Endometrium (tissue), 2 donors: ENCODE data around the gene UPK3B.
"Not testable (repeated sequence)": the region's sequence is repeated elsewhere in the genome, so short reads cannot be mapped to it uniquely, and the experiment has no call there.

Experiments
- FAIRE-seq: peaks from 2 replicates; lab custom pipeline; 2012; peaks lifted over from hg19 to GRCh38; lab: Jason Lieb, UNC
- donor health status: control.
- donor health status: control.

UPK3B gene

DNA sequence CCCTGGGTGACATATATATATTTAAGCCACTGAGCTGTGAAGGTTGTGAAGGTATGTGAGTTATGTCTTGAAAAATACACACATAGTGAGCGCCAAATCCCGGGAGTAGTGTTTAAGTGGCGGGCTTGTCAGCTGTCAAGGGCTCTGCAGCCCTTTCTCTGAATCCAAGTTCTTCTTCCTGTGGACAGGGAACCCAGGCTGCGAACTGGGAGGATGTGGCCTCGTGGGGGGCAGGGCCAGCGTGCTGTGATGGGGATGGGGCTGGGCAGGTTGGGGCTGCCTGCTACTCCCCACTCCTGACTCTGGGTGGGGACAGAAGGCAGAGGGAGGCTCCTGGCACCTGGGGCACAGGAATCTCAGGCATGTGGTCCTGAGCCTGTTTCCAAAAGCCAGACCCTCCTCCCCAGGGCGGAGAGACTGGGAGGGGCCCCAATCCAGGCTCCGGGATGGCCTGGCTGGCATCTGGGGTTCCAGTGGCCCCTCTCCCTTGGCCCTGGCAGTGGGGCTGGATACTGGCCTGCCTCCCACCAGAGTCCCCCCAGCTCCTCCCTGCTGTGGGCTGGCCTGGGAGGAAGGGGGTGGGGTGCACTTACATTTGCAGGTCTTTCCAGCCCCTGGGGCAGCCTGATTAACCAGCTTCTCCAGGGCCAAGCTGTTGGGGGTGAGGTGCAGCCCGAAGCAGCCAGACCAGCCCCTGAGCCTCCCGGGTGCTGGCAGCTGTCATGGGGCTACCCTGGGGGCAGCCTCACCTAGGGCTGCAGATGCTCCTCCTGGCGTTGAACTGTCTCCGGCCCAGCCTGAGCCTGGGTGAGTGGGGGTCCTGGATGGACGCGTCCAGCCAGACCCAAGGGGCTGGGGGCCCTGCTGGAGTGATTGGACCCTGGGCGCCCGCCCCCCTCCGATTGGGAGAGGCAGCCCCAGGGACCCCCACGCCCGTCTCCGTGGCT lies at the start of gene UPK3B:
Gene UPK3B (plus strand): TSS at position 622 of the 947 bp plus-strand sequence. CDS start 101 bp downstream, at position 723.
- no peak for FAIRE-seq

DNA sequence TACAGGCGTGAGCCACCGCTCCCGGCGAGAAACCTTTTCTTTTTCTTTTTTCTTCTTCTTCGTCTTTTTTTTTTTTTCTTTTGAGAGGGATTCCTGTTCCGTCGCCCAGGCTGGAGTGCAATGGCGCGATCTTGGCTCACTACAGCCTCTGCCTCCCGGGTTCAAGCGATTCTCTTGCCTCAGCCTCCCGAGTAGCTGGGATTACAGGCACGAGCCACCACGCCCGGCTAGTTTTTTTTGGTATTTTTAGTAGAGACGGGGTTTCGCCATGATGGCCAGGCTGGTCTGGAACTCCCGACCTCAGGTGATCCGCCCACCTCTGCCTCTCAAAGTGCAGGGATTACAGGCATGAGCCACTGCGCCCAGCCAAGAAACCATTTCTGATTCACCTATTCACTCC lies 49.6 kb upstream of the UPK3B start:
- FAIRE-seq = not testable (repeated sequence)

DNA sequence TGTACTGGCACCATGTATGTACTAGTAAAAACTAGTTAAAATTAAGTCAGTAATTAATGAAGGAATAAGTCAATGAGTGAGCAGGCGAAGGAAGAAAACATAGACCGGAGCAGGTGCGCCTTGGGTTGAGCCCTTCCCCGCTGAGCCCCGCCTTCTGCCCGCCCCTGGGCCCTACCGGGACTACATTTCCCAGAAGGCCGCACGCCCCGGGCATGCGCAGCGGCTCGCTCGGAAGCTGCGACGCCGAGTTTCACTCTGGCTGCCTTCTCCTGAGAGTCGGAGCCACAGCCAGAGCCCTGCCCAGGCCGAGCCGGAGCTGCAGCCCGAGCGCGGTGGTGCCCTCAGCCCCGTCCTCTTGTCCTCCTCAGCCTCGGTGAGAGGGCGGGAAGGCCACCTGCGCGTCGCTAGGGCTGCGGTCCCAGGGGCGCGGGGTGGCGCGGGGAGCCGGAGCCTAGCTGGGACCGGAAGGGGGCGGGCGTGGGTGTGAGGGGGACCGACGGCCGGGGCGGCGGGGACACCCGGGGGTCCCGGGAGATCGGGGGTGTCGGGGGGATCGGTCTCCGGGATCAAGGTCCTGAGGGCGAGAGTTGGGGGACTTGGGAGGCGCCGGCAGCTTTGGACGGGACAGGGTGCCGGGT lies 48.8 kb upstream of the UPK3B start, which contains the start of gene DTX2:
Gene DTX2 (plus strand): TSS at position 246 of the 638 bp plus-strand sequence. CDS start 18,801 bp downstream, outside the sequence.
- not testable (repeated sequence) for FAIRE-seq

DNA sequence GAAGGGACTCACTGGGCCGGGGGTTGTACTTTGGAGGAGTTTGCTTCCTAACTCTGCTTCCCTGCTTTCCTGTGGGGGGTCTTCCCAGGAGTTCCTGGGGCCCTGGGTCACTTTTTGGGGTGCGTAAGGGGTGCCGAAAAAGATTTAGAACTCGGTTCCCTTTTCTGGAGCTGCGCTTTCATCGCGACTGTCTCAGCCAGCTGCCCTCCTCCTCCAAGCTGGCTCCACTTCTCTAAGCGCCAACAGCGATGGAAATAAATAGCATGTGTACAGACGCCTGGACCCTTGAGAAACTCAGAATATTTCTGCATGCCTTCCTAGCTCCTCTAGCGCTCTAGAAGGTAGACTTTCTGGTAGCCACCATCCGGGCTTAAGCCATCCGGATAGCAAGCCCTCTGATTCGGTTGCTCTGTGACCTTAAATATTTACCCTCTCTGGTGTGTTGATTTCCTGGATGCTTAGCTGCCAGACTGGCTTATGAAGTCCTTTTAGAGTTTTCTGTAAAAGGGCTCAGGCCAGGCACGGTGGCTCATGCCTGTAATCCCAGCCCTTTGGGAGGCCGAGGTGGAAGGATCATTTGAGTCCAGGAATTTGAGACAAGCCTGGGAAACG lies 48.0 kb upstream of the UPK3B start:
- not testable (repeated sequence) for FAIRE-seq

DNA sequence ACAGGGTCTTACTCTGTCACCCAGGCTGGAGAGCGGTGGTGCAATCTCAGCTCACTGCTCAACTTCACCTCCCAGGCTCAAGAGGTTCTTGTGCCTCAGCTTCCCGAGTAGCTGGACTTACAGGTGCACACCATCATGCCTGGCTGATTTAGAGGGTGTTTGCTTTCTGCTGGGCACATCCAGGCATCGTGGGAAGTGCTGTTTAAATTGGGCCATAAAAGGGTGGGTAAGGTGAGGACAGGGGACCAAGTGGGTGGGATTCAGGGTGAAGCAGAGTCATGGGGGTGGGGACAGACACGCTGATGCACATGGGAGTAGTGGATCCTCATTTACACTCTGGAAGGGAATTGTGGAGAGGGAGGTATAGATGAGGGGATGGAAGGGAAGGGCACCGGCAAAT lies 45.4 kb upstream of the UPK3B start:
- not testable (repeated sequence) for FAIRE-seq

DNA sequence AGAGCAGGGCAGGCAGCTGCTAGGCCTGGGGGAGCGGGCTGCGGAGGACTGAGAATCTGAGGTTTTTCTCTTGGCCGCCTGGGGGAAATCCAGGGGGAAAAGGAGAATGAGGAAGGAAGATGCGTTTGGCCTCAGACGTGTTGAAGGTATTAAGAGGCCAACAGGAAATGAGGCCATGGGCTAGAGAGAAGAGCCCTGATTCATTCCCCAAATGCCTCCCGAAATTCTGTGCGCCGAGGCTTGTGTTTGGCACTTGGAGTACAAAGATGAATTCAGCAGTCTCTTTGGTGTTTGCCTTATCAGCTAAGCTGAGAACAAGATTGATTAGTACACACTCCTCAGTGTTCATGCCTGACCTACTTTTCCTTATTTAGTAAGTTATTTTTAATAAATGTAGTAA lies 44.4 kb upstream of the UPK3B start:
- not testable (repeated sequence) for FAIRE-seq

DNA sequence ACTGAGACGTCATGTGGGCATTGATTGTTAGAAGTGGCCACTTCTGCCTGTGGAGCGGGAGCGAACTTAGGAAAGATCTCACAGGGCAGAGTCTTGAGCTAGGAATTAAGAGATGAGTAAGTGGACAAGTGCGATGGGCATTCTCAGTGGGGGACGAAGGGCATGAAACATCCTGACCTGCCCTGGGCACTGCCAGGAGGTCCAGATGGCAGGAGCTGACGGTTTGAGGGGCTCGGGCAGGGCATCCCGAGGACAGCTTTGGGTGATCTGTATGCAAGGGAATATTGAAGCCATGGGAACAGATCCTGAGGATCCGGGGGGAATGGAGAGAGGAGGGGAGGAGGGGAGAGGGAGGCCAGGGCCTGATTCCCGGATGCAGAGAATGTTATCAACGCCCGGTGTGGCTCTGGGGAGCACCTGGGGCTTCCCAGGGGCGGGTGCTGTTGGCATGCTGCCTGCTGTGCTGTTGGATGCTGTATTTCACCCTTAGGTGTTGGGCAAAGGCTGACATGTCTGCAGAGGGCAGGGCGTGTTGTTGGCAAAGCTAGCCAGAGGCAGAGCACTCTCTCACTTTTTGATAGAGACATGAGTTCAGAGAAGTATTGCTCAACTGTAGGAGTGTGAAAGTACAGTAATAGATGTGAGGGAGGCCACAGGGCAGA lies 42.5 kb upstream of the UPK3B start:
- FAIRE-seq = not testable (repeated sequence)

DNA sequence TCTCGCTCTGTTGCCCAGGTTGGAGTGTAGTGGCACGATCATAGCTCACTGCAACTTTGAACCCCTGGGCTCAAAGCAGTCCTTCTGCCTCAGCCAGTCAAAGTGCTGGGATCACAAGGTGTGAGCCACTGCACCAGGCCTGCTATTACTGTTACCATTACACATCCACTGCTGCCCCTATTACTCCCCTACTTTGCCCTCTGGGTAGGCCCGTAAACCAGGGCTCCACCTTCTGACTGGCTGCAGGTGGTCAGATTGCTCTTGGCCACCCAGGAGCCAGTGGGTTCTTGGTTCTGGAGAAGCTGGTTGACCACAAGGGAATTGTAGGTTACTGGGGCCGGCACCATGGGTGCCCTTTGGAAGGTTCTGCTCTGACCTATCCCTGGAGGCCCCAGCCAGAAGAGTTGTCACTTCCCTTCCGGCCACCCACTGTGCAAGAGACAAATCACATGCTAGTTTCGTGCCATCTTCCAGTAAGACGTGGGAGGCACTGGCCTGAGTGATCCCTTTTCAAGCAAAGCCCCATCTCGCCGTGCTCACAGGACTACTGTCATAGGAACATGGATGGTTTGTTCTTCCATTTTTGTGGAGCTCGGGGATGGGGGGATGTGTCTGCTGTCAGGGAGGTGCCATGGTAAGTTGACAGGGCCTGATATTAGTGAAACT lies 38.7 kb upstream of the UPK3B start:
- FAIRE-seq = not testable (repeated sequence)

DNA sequence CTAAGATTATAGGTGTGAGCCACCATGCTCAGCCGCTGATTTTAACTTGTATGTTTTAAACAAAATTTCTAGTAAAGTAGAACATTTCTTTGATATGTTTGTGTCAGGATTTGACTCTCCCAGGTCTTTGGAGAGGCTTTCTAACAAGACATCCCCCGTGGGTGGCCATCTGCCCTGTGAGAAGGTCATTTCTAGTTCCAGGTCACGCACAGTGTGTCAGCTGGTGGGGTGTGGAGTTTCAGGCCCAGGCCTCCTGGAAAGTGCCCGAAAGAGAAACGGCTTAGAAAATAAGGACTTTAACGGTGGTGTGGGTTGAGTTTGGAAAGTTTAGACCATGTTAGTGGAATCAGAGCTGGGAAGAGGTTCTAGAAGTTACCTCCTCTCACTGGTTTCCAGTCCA lies 37.3 kb upstream of the UPK3B start:
- not testable (repeated sequence) for FAIRE-seq

DNA sequence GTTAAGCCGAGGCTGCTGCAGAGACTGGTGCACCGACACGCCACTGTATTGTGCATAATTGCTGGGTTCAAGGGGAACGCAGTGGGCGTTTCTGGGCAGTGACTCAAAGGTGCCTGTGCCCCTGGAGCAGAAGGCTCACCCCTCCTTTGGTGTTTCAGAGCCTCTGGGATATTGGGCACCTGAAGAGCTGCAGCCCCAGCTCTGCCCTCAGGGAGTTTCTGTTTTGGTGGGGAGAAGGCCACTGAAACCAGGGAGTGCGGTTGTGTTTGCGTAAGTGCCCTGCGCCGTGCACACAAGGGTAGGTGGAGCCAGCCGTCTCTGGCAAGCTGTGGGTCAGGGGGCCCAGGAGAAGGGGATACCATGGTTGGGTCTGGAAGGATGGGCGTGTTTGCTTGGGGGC lies 34.1 kb upstream of the UPK3B start:
- FAIRE-seq = not testable (repeated sequence)

DNA sequence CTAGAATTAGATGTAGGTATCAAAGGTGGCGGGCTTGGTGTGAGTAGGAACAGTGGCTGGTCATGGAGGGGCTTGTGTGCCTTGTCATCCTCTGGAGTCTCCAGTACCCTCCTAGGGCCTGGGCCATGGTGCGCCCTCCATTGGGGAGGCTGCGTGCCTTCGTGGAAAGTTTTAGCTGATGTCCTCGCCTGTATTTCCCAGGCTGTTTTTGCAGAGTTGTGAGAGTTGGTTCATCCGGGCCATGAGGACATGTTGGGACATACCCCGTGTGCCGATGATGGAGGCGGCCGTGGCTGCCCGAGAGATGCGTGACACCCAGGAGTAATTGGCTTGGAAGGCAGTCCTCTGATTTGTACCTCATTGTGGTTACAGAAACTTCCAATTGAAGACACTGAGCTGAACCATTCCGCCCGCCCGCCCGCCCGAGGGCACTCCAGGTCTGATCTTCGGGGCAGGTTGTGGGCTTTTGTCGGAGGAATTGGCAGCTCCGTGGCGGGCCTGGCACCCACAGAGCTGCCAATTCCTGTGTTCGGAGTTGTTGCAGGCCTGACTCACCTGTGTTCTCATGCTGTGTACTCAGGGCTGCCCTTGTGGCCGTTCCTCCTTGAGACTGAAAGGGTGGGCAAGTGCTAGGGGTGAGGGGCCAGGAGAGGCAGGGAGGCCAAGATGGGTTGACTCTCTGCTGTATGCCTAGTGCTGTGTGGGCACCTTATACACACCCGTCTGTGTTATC lies 33.4 kb upstream of the UPK3B start:
- not testable (repeated sequence) for FAIRE-seq

DNA sequence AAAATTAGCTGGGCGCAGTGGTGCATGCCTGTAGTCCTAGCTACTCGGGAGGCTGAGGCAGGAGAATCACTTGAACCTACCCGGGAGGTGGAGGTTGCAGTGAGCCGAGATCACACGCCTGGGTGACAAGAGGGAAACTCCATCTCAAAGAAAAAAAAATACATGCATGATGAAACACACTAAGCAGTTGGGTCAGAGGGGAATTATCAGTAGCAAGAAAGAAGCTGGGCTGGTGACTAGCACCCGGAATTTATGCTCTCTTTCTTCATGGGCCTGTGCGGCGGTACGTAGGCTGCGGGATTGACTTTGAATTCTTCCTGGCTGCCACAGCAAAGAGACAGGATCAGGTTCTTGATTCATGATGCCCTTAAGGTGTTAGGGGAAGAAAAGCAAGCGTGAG lies 30.7 kb upstream of the UPK3B start:
- FAIRE-seq = not testable (repeated sequence)

DNA sequence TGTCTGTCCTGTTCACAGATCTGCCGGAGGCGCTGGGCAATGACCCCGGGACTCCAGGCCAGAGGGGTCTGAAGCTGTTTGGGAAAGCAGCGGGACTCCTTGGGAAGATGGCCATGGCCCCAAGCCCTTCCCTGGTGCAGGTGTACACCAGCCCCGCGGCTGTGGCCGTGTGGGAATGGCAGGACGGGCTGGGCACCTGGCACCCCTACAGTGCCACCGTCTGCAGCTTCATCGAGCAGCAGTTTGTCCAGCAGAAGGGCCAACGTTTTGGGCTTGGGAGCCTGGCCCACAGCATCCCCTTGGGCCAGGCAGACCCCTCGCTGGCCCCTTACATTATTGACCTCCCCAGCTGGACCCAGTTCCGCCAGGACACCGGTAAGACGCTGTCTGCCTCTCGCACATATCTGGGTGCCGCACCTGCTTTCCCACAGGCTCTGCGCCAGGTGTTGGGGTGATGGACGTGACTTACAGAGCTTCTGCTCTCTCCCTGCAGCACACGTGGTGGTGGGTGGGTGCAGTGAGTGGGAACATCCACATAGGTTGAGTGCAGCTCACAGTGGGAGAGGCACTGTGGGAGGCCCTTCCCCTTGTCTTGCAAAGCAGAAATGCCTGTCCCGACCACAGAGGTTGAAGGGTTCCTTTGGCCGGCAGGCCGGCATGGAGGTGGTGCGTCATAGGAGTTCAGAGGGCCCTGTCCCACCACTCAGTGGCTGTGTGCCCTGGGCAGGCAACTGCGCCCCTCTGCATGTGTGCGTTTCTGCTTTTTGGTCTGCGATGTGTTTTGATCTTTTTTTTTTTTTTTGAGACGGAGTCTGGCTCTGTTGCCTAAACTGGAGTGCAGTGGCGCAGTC lies 29.7 kb upstream of the UPK3B start:
- FAIRE-seq = not testable (repeated sequence)

DNA sequence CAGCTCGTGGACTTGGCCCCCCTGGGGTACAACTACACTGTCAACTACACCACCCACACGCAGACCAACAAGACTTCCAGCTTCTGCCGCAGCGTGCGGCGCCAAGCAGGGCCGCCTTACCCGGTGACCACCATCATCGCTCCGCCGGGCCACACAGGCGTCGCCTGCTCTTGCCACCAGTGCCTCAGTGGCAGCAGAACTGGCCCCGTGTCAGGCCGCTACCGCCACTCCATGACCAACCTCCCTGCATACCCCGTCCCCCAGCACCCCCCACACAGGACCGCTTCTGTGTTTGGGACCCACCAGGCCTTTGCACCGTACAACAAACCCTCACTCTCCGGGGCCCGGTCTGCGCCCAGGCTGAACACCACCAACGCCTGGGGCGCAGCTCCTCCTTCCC lies 27.7 kb upstream of the UPK3B start:
- FAIRE-seq = not testable (repeated sequence)

DNA sequence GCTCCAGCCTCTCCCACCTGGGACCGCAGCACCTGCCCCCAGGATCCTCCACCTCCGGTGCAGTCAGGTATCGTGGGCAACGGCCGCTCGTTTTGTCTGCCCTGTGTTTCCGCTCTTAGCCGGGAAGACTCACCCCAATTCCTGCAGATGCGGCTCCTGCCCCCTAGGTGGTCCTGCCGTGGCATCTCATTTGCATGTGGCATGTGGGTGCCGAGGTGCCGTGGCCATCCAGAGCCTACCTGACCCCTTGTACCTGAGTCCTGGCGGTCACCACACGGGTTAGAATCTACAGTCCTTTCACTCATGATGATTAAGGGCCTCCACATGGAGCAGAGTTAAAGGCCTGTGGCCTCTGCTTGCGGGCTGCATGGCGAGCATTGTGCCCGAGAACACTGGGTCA lies 27.3 kb upstream of the UPK3B start:
- FAIRE-seq = not testable (repeated sequence)

DNA sequence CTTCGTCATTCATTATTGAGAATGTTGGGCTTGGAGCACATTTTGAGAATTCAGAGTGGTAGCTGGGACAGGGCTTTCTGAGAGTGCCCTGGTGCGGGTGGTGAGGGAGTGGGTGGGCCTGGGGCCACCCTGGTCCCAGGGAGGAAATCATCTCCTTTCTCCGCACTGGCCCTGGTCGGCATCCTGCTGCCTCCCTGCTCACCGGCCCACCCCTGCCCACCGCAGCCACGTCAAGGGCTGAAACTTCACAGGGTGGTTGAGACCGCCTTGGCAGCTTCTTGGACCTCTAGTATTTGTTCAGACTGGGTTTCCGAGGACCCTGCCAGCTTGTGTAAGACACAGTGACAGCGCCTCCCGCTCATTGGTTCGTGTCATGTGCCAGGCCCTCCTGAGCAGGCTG lies 25.9 kb upstream of the UPK3B start:
- FAIRE-seq = not testable (repeated sequence)

DNA sequence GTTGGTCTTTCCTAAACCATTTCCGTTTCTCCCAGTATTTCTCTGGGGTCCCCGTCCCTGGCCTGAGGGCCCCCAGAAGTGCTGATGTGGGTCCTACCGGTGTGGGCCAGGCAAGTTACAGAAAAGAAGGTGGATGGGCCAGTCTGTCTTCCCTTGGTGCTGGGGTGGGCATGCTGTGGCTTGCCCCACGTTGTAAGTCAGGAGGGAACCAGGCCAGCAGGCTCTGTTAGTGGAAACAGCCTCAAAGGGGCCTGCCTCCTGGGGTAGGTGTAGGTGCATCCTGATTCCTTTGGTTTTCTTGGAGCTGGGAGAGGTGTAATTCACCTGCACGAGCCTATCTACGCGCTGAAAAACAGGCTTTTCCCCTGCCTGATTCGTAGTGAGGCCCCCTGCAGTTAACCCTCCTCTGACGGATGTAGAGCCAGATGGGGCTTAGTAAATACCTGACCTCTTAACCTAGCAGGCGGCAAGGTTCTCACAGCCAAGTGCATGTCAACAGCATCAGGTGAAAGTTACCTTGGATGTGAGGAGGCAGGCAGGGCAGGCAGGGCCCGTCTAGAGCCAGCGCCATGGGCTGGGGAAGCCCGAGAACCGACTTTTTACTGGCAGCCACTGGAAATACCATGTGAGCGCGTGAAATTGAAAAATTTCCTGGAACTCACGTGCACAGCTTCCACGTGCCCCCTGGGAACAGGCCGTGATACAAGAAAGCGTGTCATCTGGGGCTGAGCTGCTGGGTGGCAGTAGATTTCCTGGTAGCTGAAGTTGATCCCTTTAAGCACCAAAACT lies 24.3 kb upstream of the UPK3B start:
- not testable (repeated sequence) for FAIRE-seq

DNA sequence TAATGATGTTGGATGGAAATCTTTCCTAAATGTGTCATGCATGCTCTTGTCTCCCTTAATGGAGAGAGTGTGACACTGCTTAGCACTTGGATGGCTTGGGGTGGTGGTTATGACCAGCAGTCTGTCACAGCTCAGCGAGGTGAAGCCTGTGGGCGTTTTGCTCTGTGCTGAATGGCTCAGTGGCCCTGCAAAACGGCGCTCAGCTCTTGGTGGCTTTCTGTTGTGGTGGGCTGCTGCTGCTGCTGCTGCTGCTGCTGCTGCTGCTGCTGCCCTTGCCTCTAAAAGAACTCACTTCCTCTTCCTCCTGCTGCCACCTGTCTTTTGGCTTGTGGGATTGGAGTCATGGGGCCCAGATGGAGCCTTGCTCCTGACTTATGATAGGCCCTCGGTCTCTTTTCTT lies 23.7 kb upstream of the UPK3B start:
- FAIRE-seq = not testable (repeated sequence)

DNA sequence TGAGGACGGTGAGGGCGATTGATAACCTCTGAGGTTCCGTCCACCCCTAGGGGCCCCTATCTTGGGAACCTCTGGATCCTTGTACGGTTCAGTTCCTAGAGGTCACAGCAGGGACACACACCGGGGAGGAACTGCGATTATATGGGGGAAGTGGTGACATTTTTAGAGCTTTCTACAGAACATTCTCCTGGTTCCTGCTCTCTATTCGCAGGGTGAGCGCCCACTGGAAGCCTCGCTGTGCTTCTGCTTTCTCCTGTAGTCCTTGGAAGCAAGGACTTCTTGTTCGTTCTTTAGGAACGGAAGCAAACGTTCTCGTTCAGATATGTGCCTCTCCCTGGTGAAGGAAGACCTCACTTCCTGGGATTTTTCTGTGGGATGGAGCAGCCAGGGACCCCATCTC lies 22.4 kb upstream of the UPK3B start:
- not testable (repeated sequence) for FAIRE-seq
